ENCODE data around the gene TMEM61. TPM values are rescaled to one million over a fixed set of nuclear protein-coding genes. Genes with fewer than 3 reads are reported as not detected.

The TMEM61 gene
- total and polyA plus RNA-seq, 2 experiments from 2014 or later: not detected

- no peak for TF ChIP-seq CTCF (IDR thresholded peaks at IDR 0.05; ENCODE audit: low read depth, low read length)
- H3K36me3 ChIP-seq: no peaks in the 10 kb centered on the region
- H3K4me1 ChIP-seq (ENCODE audit: low read depth): no peaks in the 10 kb centered on the region
- H3K4me3 ChIP-seq: no peak overlapping the region
- no peaks in the 10 kb centered on the region for H3K9me3 ChIP-seq (ENCODE audit: low read depth)
- no peak for DNase-seq (ENCODE audit: low read depth in 1 of 2, low spot score in 1 of 2)
- no peak overlapping the region for H3K27ac ChIP-seq
- no peaks in the 10 kb centered on the region for H3K27me3 ChIP-seq
Measured at GRCh38 chr1:55006931-55007330, 26.5 kb downstream of the TMEM61 start.

GRCh38 chr1:55007625-55008024 lies 27.2 kb downstream of the TMEM61 start:
- H3K27me3 ChIP-seq: peaks cover 2% of the 10 kb centered on the region

GRCh38 chr1:55010194-55010886 lies 29.9 kb downstream of the TMEM61 start:
- no peak for TF ChIP-seq CTCF (IDR thresholded peaks at IDR 0.05; ENCODE audit: low read depth, low read length)

More at GRCh38 chr1:55007625-55008024, 27.2 kb downstream of the TMEM61 start:
- Histone ChIP-seq H3K27ac (no peak overlapping the region), H3K9me3 (ENCODE audit: low read depth) (no peaks in the 10 kb centered on the region), H3K4me1 (ENCODE audit: low read depth) (no peaks in the 10 kb centered on the region), H3K36me3 (no peaks in the 10 kb centered on the region), H3K4me3 (no peak overlapping the region)
- peak in 1 of 2 donors; percentile 36 for DNase-seq (ENCODE audit: low read depth in 1 of 2, low spot score in 1 of 2)
- TF ChIP-seq CTCF (IDR thresholded peaks at IDR 0.05; ENCODE audit: low read depth, low read length): no peak

GRCh38 chr1:55010887-55011217 lies 30.4 kb downstream of the TMEM61 start:
- Histone ChIP-seq H3K27me3 (peaks cover 4% of the 10 kb centered on the region), H3K4me1 (ENCODE audit: low read depth) (no peaks in the 10 kb centered on the region), H3K9me3 (ENCODE audit: low read depth) (no peaks in the 10 kb centered on the region), H3K4me3 (no peak overlapping the region), H3K27ac (no peak overlapping the region), H3K36me3 (no peaks in the 10 kb centered on the region)
- DNase-seq (ENCODE audit: low read depth in 1 of 2, low spot score in 1 of 2): no peak
- TF ChIP-seq CTCF (IDR thresholded peaks at IDR 0.05; ENCODE audit: low read depth, low read length): no peak

More at GRCh38 chr1:55010194-55010886, 29.9 kb downstream of the TMEM61 start:
- Histone ChIP-seq H3K4me3 (no peak overlapping the region), H3K9me3 (ENCODE audit: low read depth) (no peaks in the 10 kb centered on the region), H3K27me3 (peaks cover 4% of the 10 kb centered on the region), H3K4me1 (ENCODE audit: low read depth) (no peaks in the 10 kb centered on the region), H3K36me3 (no peaks in the 10 kb centered on the region), H3K27ac (no peak overlapping the region)
- no peak for DNase-seq (ENCODE audit: low read depth in 1 of 2, low spot score in 1 of 2)

- no peaks in the 10 kb centered on the region for H3K4me1 ChIP-seq (ENCODE audit: low read depth)
- TF ChIP-seq CTCF (IDR thresholded peaks at IDR 0.05; ENCODE audit: low read depth, low read length): no peak
- H3K9me3 ChIP-seq (ENCODE audit: low read depth): no peaks in the 10 kb centered on the region
- H3K4me3 ChIP-seq: no peak overlapping the region
- no peak overlapping the region for H3K27ac ChIP-seq
- no peaks in the 10 kb centered on the region for H3K36me3 ChIP-seq
- peaks cover 4% of the 10 kb centered on the region for H3K27me3 ChIP-seq
- DNase-seq (ENCODE audit: low read depth in 1 of 2, low spot score in 1 of 2): no peak
Measured at GRCh38 chr1:55012661-55013060, 32.2 kb downstream of the TMEM61 start.

All from cardiac muscle cell (in vitro differentiated cells and primary cell).